K562 (cell line): ENCODE measurements around the gene GNAT3.

ENCODE experiments used
- ATF6 ChIP-seq: sonication (generic); formaldehyde crosslinking; IDR thresholded peaks from 2 replicates; pipeline ENCODE4 v1.4.0; 2020; ENCODE audit warnings: mild to moderate bottlenecking, missing genetic modification reagents
- CTCF ChIP-seq, 3 experiments: IDR thresholded peaks in 2 of 3; conservative IDR thresholded peaks in 1 of 3; 2 replicates each; pipeline ENCODE4 v1.5.1; 2011 to 2012; ENCODE audit warnings: low read length in 3 of 3, mild to moderate bottlenecking in 3 of 3, control low read depth in 2 of 3, improper control_type of control experiment in 1 of 3, inconsistent platforms in 1 of 3, low read depth in 1 of 3, mixed read lengths in 1 of 3, moderate library complexity in 1 of 3; ENCODE audit not compliant: insufficient read depth in 2 of 3
- ELF4 ChIP-seq: fragments of 450-650 bp; formaldehyde crosslinking; IDR thresholded peaks from 2 replicates; pipeline ENCODE4 v1.4.0; 2022; ENCODE audit warnings: missing genetic modification characterization
- NBN ChIP-seq: fragments of 450-650 bp; IDR thresholded peaks from 2 replicates; pipeline ENCODE4 v1.6.1; 2016; ENCODE audit warnings: low read depth, mild to moderate bottlenecking
- NFIC ChIP-seq: fragments of 450-650 bp; IDR thresholded peaks from 2 replicates; pipeline ENCODE4 v1.6.1; 2017; ENCODE audit warnings: mild to moderate bottlenecking, inconsistent platforms
- PHB2 ChIP-seq: fragments of 450-650 bp; IDR thresholded peaks from 2 replicates; pipeline ENCODE4 v1.6.1; 2017; ENCODE audit warnings: low read depth
- POLR2A ChIP-seq: fragments of 450-650 bp; conservative IDR thresholded peaks from 2 replicates; pipeline ENCODE4 v1.6.1; 2016
- POLR2AphosphoS5 ChIP-seq: IDR thresholded peaks from 2 replicates; pipeline ENCODE4 v1.6.1; 2011; ENCODE audit warnings: mild to moderate bottlenecking, low read depth, low read length, moderate library complexity; ENCODE audit not compliant: control insufficient read depth, insufficient read depth
- STAT5B ChIP-seq: fragments of 250-450 bp; sonication (Bioruptor Pico); IDR thresholded peaks from 2 replicates; pipeline ENCODE4 v1.8.0; 2021; ENCODE audit warnings: mild to moderate bottlenecking, inconsistent platforms
- TAF1 ChIP-seq: IDR thresholded peaks from 2 replicates; pipeline ENCODE4 v1.6.1; 2011; ENCODE audit warnings: mild to moderate bottlenecking, low read length, moderate library complexity; ENCODE audit not compliant: insufficient read depth, control insufficient read depth, severe bottlenecking; ENCODE audit errors: extremely low read depth
- ZNF311 ChIP-seq: fragments of 250-450 bp; sonication (Bioruptor Pico); IDR thresholded peaks from 2 replicates; pipeline ENCODE4 v1.4.0; 2020; ENCODE audit warnings: mild to moderate bottlenecking, moderate library complexity
- TF ChIP-seq, protein P1 (sequence below): sonication (generic); formaldehyde crosslinking; IDR thresholded peaks from 2 replicates; pipeline ENCODE4 v1.8.1; 2022; ENCODE audit warnings: missing genetic modification reagents

GRCh38 chr7:80478683-80479082 lies 33.2 kb downstream of the GNAT3 start:
- no peak for TF ChIP-seq POLR2A
- no peak for TF ChIP-seq TAF1
- TF ChIP-seq ZNF311 (CRISPR knock-in tag), result no peak
- TF ChIP-seq PHB2, result no peak
- no peak for TF ChIP-seq ATF6
- no peak for TF ChIP-seq CTCF (IDR thresholded peaks at IDR 0.05 in 2 of 3, conservative IDR thresholded peaks at IDR 0.05 in 1 of 3; ENCODE audit: insufficient read depth in 2 of 3, low read depth in 1 of 3, low read length in 3 of 3)
- no peak for TF ChIP-seq NFIC
- TF ChIP-seq, protein P1, sequence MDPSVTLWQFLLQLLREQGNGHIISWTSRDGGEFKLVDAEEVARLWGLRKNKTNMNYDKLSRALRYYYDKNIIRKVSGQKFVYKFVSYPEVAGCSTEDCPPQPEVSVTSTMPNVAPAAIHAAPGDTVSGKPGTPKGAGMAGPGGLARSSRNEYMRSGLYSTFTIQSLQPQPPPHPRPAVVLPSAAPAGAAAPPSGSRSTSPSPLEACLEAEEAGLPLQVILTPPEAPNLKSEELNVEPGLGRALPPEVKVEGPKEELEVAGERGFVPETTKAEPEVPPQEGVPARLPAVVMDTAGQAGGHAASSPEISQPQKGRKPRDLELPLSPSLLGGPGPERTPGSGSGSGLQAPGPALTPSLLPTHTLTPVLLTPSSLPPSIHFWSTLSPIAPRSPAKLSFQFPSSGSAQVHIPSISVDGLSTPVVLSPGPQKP, result no peak
- TF ChIP-seq STAT5B, result no peak
- TF ChIP-seq NBN, result no peak
- no peak for TF ChIP-seq POLR2AphosphoS5
- no peak for TF ChIP-seq ELF4
